Embryonic facial prominence (tissue), 1 donor: ENCODE results near the gene CACNA2D3.

ENCODE experiments used
- DNase-seq: peaks from one replicate; pipeline ENCODE4 v3.0.0-alpha.2; 2016; ENCODE audit errors: extremely low spot score

CACNA2D3 gene

DNA sequence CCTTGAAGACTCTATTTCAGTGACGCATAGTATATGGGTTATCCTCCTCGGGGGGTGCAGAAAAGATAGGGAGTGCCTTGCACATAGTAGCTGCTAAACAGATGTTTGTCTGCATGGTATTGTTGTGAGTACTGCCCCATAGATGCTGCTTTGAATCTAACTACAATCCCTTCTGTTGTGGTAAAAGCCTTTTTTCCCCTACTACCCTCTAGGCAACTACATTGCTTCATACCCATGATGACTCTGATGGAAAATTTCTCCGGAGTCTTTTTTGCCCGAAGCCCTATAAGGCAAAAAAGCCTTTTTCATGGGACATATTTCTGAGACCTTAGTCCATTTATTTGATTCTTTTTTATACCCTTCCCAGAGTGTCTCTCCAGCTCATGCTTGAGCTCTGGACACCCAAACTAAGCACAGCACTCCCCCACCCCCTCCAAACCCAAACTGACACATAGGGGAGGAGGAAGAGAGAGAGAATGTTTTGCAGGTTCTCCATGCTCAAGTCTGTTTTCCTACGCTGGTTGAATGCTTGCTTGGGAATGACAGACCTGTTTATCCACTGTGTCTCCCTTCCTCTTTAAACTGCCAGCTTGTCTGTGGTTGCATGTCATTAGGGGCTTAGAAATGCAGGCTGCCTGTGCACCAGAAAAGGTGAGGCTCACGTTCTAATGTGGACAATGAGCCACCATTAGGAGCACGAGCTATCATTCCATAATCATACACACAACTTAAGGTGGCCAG is 752.6 kb downstream of the CACNA2D3 start:
- DNase-seq, result no peak

DNA sequence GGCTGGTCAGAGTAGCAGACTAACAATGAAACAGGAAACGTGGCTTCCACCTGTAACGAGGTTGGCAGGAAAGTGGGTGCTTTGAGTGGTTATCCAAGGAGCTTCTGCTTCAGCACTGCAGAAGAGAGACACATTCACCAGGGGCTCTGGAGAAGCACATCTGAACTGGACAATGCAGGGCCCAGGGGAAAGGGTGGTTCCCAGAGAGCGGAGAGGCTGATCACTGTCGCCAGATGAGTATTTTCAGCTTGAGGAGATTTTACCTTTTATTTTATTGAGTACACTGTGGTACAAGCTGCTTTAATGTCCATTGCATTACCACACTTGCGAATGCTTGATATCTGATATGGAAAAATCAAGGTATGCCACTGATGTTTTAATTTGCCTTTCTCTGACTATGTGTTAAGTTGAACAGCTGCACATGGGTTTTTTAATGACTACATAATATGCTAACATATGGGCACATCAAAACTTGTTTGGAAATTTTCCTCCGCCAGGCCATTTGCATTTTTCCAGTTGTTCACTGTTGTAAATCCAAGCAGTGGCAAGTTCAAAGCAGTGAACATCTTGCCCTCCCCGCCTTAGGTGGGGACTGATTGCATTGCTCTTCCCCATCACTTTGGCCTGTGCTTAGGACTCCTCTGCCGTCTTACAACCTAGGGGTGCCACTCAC is 753.4 kb downstream of the CACNA2D3 start:
- no peak for DNase-seq

DNA sequence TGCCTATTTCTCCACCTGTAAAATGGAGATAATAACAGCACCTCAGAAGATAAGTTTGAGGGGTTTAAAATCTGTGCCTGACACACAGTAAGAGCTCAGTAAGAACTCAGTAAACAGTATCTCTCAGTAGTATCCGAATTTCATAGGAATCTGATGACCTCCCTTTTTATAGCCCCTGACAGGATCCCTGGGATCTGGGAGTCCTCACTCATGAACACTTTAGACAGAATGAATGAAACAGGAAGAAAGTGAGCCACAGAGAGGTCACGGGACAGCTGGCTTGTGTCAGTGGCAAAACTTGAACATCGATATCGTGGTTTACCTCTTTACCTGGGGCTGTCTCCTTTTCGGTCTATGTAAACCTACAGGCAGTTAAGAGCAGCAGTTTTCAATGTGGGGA is 754.3 kb downstream of the CACNA2D3 start:
- no peak for DNase-seq

DNA sequence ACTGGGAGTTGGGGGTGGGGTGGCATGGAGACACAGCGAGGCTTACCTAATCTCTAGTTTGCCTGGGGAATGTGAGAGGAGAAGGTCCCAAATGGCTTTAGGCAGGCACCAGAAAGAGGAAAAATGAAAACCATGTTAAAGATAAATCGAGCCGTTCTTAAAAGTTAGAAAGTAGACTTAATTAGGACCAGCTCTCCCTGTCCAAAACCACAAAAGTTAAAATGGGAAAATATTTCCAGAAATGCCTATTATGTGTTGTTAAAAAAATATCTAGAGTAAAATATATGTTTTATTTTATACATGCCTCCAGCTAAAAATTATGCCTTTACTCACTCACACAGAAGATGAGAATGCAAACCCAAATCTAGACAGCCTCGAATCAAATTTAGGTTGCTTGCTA is 755.4 kb downstream of the CACNA2D3 start:
- peak; percentile 56 for DNase-seq

DNA sequence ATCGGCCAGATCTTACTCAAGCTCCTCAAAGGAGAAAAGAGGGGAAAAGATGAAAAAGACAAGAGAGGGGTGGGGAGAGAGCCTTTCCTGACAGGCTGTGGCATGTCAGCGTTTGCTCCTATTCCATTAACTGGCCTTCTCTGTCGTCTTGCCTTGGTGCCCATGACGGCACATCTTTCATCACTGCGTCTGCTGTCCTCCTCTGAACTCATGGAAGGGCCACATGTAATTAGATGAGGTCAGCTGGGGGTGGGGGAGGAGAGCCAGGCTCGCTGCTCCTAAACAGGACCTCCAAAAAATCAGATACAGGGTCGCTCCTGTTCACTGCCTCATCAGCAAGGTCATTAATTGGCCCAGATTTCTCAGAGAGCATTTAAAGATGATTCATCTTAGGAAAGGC is 755.8 kb downstream of the CACNA2D3 start:
- DNase-seq, result no peak

DNA sequence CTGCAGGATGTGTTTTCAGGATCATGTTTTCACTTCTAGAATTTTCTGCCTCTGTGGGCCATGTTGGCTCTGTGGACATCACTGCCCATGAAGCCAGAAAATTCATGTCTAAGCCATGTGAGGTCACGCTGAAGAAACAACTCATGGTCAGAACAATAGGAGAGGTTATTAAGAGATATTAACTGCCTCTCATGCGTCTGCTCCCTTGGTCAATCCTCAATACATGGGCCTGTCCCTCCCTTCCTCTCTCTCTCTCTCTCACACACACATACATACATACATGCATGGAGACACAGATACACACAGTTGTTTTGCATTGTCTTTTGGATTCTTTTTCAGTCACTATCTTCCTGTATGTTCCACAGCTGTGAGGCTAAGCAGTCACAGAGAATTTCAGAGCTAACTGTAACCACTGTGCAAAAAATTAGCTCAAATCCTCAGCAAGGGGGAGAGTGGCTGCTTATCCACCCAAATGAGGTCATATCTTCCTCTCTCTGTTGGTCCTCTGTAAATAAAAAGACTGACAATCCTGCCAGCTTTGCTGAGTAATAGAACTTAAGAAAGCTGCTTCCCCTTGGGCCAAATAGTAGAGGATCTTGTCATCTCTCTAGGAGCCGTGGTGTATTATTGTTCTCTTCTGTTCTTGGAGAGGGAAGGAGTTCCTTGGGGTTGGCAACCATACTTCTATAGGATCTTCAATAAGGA is 759.9 kb downstream of the CACNA2D3 start:
- peak; percentile 61 for DNase-seq

DNA sequence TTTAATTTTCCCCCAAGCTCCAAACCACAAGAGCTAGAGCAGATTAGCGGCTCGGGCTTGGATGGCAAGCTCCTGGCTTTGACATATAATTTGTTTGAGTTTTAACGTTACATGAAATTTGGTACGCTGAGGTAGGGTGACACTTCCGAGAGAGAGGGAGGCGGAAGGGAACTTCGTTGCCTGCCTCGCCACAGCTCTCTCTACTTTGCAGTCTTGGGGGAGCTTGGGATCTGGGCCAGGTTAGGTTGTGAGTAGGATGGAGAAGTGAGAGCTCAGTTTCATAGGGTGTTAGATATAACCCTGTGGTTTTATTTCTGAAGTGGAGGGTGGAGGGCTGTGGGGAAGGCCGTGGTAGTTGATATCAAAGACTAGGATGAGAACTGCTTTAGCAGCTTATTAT is 765.8 kb downstream of the CACNA2D3 start:
- DNase-seq, result no peak

DNA sequence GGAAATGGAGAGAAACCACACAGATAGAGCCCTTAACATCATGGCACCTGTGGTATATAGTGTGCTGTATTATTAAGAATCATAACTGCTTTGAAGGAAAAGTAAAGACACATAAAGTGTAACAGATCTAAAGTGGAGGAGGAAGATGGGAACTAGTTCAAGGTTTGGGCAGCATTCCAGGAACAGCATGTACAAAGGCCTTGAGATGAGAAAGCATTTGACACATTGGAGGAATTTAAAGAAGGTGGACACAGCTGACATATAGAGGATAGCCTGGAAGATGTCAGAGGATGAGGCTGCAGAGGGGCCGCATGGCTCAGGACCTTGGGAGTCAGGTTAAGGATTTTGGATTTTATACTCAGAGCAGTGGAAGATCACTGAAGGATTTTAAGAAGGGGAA is 766.5 kb downstream of the CACNA2D3 start:
- no peak for DNase-seq

DNA sequence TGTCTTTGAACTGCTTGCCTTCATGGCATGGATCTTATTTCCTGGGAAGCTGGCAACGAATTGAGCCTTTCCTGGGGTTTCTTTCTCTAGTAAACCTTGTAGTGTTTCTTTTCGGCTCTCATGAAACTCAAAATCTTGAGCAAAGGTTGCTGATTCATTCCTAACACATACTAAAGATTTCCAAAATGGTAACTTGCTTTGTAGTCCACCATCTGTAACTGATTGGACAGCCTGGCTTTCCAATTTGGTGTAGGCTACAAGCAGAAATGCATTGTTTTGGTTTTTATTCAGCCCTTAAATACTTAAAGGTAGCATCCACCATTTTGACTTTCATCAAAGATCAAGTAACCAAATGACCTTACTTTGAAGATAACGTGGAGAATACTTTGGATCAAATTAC is 767.4 kb downstream of the CACNA2D3 start:
- DNase-seq, result no peak

DNA sequence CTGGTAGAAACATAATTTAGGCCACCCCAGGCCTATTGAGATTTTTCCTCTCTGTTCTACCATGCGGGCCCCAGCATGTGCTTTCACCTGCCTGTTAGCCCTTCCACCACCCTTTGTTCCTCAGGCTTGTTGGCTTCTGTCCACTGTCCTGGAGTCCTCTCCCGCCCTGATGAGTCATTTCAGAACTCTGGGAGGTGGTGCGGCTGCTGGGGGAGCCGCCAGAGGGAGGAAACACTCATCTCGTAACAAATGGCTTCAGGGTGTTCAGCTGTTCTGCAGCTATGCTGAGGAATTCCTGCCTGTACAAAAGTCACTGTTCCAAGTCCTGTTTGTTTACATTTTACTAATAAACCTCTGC is 769.2 kb downstream of the CACNA2D3 start:
- peak; percentile 55 for DNase-seq

DNA sequence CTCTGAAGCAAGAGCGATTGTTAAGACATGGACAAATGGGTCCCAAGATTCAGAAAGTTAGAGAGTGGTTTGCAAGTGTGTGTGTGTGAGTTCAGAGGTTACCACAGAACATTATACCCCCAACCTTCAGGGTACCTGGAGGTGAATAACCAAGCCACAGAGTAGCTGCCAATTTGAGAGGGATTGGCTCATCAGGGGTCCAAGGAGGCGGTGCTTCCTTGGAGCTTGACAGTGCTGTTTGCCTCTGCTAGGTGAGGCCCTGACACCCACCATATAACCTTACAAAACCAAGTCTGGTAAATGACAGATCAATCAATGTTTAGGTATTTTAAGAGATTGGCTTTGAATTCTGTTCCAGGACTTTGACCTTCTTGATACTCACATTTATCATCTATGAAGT is 769.8 kb downstream of the CACNA2D3 start:
- no peak for DNase-seq

DNA sequence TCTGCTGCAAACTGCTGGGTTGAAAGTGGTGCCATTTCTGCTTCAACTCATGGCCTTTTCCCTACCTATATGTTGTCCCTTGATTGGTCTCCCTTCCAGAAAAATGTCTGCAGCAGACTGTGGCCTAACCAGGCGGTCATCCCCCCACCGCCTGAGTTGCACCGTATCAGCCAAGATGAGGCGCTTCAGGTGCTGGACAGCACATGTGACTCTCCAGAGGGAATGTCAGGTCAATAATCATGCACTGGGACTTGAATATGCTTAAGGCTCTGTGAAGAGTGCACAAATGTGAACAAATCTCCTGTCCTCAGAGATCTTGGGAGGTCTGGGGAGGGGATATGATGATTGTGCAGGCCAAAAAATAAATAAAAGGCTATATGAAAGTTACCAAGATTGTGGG is 773.3 kb downstream of the CACNA2D3 start:
- DNase-seq, result no peak

DNA sequence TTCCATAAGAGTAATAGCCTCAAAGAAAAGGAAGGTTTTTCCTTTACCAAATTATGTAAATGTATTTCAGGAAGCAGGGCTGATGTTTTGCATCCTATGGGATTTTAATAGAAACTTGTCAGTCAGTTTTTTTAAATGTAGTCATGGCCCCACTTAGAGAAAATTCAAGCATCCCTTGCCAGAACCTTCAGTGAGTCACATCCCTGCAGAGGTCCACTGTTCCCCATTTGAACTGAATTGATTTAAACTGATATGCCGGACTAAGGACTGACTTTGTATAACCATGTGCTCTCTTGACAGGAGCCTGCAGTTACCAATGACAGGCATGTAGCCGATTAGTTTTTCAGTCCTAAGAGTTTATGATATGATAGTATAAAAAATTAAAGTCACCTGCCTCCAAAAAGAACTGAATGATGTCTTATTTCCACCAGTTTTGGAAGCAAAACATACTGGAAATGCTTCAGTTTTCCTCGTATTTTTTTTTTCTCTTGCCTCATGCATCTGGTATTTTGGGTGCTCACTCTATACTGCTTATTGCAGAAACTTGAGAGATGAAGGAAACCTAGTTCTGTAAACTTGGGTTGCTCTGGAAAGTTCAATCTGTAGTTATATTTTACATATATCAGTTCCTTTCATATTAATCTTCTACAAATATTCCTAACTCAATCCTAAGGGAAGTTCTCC is 774.8 kb downstream of the CACNA2D3 start:
- DNase-seq, result no peak

DNA sequence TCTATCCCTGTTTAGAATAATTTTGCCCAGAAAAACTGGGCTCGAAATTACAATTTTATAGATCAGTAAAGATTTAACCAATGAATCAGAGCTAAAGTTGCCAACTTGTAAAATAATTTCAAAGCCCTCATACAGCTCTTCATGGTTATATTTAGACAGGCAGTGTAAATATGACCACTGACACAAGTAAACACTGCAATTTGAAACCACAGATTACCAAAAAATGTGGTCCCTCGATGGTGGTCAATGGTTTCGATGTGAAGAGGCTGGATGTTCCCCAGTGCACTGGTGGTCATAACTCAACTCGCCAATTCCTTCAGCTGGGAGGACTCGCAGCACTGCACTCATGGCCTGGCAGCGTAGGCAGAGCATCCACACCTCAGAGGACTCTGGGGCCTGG is 776.9 kb downstream of the CACNA2D3 start:
- no peak for DNase-seq

DNA sequence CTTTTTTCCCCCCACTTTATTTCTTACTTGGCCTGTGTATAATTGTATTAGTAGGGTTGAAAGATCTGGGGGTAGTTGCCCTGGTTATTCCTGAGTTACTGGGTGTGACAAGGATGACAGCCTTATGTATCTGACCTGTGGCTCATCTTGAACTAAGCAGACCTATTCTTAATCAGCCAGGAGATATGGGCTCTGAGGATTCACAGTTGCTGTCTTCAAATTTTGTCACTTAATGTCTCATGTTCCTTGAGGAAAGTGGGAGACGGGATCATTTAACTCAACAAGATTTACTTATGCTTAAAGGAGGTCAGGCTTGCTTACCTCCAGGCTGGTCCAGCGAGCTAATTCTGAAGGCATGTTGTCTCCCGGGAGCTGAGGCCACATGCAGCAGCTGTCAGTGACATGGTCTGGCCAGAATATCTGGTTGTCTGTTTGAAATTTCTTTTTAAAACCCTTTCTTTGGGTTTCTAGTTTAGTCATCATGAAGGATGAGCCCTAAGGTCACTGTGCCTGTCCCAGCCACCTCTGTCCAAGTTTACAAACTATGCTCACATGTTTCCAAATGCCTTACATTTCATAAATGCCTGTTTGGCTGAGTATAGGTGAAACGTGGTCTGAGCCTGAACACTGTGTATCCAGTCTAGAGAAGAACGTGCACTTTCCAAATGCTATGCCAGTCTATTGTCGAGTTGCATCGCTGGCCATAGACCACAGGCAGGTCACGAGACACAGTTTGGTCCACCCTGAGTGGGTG is 778.7 kb downstream of the CACNA2D3 start:
- no peak for DNase-seq

DNA sequence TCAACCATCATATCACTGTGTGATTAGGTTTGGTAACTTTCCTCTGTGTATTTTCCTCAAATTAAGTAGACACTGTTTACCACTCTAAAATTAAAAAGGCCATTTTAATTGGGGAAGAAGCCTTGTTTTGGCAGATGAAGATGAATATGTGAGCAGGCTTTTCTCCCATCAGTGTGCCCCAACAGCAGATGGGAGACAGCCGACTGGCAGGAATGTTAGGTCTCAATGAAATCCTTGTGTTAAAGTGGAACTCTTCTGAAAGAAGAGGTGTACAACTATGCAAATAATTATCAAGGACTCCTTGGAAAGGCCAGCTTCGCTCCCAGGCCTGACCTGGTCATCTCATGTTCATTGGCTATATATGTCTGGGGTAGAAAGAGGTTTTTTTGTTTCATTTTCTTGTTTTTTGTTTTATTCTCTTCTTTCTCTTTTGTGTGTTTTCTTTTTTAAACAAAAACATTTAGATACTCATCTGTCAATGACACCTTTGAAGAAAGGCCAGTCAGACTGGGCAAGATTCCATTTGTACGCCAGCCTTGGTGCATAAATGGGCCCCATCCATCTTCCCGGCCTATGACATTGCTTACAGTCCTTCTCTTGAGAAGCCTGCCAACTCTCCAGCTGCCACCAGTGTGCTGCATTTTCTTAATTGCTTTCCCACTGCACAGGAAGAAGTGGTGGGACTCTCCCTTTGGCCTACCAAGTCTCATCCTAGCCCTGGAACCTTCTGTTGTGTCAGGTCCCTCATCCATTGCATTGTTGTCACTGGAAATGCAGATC is 779.7 kb downstream of the CACNA2D3 start:
- no peak for DNase-seq

DNA sequence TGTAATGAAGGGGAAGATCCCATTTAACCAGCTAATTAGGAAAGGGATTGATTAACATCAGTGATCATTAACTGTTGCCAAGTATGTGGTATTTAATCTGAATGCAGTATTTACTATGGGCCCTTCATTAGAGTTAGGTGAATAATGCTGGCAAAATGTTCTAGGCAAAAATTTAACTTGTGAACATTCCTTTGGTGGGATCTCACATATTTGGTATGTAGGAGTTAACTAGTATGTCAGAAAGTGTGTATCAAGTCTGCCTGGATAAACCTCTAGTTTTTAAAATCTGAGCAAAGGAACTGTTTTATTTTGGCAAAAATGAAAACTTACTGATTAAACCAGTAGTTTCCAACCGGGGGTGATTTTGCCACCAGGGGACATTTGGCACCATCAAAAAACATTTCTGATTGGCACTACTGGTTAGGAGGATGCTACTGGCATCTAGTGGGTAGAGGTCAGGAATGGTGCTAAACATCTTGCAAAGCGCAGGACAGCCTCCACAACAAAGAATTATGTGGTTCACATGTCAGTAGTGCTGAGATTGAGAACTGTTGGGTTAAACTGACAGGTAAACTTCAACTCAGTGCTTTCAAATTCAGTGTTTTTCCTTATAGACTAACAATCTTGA is 783.0 kb downstream of the CACNA2D3 start:
- no peak for DNase-seq

DNA sequence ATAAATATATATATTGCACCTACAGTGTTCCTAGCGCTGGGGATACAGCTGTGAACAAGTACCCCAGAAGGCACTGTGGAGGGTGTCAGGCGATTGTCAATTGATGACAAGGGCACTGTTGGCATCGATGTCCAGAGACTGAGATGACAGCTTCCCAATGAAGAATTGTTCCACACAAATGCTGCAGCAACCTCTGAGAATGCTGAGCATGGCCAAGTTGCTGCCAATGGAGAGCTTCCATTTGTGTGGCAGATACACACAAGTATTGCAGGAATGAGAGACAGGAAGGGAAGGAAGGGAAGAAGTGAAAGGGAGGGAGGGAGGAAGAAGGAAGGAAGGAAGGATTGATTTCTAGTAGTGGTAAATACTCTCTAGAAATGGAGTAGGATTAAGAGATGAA is 783.6 kb downstream of the CACNA2D3 start:
- DNase-seq, result no peak

DNA sequence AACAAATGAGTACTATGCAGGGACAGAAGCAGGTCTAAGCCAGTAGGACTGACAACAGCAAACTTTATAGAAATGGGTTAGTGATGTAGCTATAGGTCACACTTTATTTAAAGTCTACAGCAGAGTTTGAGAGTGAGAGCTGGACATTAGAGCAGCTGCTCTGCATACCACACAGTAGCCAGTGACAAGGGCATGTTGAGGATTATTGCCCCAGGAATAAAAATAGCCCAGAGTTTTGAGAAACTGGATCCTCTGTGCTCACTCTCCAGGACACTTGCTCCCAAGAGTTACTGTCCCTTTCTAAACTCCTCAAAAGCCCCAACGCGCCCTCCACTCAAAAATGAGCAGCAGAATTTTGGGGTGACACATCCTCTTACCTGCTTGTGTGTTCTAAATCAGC is 784.4 kb downstream of the CACNA2D3 start:
- no peak for DNase-seq

DNA sequence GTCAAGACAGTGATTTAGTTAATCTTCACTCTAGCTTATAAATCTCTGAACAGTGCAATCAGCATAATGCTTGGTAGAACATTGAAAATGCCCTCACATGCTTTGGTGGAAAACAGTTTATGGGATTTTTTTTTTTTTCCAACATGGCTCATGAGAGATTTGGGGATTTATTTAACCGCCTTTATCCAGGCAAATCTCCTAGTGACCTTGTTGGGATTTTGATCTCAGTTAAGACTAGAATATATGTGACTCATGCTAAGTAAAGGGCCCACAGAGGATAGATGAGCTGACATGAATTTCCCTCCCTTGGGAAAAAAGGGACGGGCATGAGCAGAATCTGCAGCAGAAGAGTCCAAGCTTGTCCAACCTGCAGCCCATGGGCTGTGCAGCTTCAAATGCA is 786.8 kb downstream of the CACNA2D3 start:
- no peak for DNase-seq

DNA sequence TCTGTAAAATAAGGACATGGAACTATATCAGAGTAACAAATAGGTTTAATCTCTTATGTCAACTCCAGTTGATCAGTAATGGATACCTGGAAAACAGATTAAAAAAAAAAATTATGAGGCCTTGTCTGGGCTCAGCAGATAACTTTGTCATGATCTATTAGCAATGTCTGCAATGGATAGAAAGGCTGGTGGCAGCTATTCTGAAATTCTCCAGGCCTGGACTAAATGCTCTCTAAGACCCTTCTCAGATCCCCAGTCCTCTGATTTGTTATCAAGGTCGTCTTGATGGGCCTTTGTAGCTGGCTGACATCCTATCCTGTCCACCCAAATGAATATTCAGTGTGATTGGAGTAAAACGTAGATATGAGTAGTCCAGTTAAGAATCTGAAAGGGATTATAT is 791.8 kb downstream of the CACNA2D3 start:
- DNase-seq, result no peak
